Stimulated activated CD4-positive, alpha-beta T cell treated with anti-CD3 and anti-CD28 coated beads, TNF-alpha, amount 100 ng/mL, for 4 hours (primary cell): ENCODE data around the gene SLC7A4.

Source experiments
- DNase-seq, 3 experiments: peaks; one replicate each; pipeline ENCODE4 v3.0.0-alpha.2; 2020; ENCODE audit warnings: low read depth in 3 of 3

SLC7A4 gene

DNA sequence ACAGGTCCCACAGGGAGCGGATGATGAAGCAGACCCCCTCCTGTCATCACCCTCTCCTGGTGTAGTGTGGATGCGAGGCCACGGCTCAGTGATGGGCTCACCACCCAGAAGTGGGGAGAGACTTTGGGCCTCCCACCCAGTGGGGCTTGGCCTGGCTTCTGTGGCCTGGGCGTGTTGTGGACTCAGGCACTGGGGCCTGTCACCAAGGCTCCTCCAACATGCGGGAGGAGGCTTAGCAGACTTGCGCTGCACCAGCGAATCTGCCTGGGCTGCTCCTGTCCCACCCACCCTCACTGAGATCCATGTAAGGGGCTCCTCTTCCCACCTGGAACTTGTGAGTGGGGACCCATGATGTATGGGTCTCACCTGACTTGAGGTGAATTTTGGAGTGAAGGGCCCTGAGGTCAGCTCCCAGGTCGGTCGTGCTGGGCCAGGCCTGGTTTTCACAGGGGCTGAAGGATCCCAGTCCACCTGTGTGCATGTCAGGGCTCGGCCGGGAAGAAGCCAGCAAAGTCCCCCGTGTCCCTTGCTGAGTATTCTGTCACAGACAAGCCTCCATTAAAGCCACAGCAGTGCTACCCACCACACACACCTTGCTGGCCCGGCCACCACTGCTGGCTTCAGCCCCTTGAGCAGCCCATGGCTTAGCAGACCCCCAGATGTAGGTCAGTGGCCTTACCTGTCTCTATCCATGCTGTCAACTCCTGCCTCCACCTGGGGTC is 34.7 kb downstream of the SLC7A4 start:
- no peak for DNase-seq

DNA sequence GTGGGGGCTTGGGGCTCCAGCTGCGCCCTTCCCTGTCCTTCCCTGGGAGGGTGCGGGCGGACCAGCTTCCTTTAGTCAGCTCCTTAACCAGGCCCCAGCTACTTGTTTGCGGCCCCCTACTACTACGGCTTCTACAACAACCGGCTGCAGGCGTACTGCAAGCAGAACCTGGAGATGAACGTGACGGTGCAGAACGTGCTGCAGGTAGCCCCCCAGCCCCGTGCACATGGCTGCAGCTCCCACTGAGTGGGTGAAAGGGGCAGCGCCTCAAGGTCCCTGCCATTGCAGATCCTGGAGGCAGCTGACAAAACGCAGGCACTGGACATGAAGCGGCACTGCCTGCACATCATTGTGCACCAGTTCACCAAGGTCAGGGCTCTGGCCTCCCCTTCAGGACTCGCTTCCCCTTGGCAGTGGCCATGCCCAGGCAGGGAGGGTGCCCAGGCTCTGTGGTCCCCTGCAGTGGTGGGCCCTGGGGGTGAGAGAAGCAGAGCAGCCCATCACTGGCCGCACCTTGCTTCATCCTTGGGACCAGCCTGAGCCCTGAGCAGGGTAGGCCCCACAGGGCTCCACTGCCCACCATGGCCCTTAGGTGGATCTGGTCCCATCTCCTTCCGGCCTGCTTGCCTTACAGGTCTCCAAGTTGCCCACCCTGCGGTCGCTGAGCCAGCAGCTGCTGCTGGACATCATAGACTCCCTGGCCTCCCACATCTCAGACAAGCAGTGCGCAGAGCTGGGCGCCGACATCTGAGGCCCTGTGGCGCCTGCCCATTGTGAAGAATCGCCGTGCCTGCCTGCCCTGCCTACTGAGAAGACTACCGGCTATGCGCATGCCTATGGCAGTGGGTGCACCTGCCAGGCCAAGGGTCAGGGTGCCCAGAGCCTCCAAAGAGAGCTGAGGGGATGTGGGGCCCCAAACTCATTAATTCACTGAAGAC is 35.5 kb downstream of the SLC7A4 start:
- DNase-seq: no peak

DNA sequence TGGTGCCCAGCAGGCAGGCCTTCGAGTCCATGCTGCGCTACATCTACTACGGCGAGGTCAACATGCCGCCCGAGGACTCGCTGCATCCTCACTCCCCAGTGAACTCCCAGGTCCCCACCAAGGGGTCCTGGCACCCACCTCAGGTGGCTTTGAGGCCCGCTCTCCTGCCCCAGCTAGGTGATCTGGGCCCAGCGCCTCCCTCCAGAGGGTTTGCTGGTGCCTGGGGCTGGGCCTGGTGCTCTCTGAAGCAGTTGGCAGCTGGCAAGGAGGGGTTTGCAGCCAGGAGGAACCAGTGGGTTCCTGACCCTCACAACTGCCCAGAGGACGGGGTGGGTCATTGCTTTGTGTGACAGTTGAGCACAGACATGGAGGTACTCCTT is 36.3 kb downstream of the SLC7A4 start:
- no peak for DNase-seq

- DNase-seq: no peak
Measured at GRCh38 chr22:20995329-20996030, 36.9 kb downstream of the SLC7A4 start.

GRCh38 chr22:20994902-20995241 is 37.5 kb downstream of the SLC7A4 start:
- no peak for DNase-seq

DNA sequence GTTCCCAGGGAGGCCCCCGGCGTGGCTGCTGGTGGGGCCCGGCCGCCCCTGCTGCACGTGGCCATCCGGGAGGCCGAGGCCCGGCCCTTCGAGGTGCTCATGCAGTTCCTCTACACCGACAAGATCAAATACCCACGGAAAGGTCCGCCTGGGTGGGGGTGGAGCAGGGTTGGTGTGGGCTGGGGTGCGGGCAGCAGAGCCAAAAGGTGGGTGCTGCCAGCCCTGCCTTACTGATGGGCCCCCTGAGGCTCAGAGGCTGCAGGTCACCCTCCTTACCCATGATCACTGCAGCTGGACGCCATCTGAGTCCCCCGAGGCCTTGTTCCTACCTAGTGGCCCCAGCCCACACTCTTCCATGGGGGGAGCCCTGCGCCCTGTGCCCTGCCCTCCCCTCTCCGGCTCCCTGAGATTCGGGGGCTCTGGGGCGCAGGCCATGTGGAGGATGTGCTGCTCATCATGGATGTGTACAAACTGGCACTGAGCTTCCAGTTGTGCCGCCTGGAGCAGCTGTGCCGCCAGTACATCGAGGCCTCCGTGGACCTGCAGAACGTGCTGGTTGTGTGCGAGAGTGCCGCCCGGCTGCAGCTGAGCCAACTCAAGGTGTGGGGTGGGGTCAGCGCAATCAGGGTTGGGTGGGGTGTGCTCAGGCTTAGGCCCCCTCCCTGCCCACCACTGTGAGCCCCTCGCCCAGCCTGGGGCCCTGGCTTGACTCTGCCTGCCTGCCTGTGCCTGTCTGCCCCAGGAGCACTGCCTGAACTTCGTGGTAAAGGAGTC is 38.0 kb downstream of the SLC7A4 start:
- no peak for DNase-seq

- DNase-seq: no peak
Measured at GRCh38 chr22:20993304-20994127, 38.8 kb downstream of the SLC7A4 start.

GRCh38 chr22:20992456-20993303 is 39.7 kb downstream of the SLC7A4 start:
- no peak for DNase-seq

DNA sequence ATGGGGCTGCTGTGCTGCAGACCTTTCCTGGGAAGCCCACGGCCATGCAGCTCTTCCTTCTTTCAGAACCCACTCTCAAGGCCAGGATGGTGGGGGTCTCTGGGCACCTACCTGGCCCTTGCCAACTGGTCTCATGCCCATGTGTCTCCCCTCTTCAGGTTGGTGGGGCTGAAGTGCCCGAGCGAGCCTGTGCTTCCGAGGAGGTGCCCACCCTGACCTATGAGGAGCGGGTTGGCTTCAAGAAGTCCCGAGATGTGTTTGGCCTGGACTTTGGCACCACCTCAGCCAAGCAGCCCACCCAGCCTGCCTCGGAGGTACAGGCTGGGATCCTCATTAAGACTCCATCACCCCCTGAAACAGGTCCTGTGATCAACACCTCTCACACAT is 40.3 kb downstream of the SLC7A4 start:
- no peak for DNase-seq

DNA sequence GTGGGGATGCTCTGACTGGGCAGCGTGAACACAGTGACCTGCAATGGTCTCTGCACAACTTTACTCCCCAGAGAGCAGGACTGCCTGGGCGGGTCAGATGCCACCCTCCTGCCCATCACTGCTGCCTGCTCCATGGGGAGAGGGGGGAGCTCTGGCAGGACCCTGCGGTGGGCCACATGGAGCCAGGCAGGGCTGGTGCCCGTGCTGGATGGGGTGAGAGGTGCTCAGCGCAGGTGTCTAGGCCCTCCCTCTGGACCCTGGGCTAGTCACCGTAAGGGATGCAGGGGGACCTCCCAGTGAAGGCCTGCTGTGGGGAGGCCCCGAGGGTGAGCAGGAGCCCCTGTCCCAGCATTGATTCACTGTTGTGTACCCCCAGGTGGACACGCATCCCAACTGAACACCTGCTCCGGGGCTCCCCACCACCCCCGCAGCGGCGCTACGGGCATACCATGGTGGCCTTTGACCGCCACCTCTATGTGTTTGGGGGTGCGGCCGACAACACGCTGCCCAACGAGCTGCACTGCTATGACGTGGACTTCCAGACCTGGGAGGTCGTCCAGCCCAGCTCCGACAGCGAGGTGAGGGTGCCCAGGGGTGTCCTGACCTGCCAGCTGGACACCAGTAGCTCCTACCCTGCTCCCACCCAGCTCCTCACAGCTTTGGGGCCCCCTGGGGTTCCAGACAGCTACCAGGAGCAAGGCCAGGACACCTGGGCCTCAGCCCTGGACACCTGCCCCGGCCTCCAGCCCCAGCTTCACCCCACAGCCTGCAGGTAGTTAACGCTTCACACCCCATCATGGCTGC is 40.9 kb downstream of the SLC7A4 start:
- no peak for DNase-seq

GRCh38 chr22:20990184-20991180 is 41.9 kb downstream of the SLC7A4 start:
- DNase-seq: no peak

GRCh38 chr22:20989323-20990138 is 42.8 kb downstream of the SLC7A4 start:
- no peak for DNase-seq

DNA sequence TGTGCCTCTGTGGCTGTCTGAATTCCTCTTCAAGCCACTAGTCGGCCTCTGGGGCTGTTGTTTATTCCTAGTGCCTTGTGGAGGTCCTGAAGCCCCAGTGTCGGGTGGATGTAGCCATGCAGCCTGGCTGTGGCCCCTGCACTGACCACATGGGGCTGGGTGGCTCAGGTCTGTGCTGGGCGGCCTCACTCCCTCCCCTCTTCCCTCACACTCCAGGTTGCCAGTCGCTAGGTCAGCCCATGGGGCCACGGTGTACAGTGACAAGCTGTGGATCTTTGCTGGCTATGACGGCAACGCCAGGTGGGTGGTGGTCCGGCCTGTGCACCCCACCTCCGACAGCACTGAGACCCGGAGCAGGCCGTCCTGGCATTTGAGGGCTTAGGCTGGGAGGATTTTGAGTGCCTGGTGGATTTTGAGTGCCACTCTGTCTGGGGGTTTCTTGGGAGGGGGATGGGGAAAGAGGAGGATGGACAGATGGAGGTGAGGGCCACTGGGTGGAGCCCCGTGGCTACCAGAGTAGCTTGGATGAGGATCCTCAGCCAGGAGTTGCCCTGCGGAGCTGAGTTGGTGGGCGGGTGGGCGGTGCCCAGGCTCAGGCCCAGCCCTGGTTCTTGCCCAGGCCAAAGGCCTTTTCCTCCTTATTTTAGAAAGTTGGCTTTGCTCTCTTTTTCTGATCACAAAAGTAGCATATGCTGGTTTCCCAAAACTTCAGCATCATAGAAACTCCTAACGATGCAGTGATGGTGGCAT is 43.6 kb downstream of the SLC7A4 start:
- no peak for DNase-seq

- no peak for DNase-seq
Measured at GRCh38 chr22:20987375-20987774, 45.0 kb downstream of the SLC7A4 start.

GRCh38 chr22:20986365-20986764 is 46.0 kb downstream of the SLC7A4 start:
- DNase-seq: no peak

DNA sequence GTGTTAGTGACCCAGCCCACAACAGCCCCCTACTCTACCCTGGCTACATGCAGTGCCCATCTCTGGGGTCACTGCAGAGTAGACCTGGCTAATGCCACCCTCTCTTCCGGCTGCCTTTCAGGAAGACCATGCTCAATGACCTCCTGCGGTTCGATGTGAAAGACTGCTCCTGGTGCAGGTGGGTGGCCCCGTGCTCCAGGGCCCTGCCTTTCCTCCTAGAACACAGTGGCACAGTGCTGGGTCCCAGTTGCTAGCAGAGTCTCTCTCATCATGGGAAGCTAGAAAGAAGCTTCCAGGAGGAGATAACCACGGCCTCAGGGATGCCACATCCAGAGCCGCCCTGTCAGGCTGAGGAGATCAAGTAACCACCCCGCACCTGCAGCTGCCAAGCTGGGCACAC is 46.6 kb downstream of the SLC7A4 start:
- no peak for DNase-seq
